Erythroblast (primary cell): ENCODE measurements around the gene IGF2BP3.

Source experiments
- GATA1 ChIP-seq: IDR thresholded peaks from 2 replicates; pipeline ENCODE4 v1.6.1; 2011; ENCODE audit warnings: low read depth, mild to moderate bottlenecking, control low read depth, low read length, moderate library complexity
- POLR2A ChIP-seq: IDR thresholded peaks from 2 replicates; pipeline ENCODE4 v1.6.1; 2011; ENCODE audit warnings: mild to moderate bottlenecking, low read length

DNA sequence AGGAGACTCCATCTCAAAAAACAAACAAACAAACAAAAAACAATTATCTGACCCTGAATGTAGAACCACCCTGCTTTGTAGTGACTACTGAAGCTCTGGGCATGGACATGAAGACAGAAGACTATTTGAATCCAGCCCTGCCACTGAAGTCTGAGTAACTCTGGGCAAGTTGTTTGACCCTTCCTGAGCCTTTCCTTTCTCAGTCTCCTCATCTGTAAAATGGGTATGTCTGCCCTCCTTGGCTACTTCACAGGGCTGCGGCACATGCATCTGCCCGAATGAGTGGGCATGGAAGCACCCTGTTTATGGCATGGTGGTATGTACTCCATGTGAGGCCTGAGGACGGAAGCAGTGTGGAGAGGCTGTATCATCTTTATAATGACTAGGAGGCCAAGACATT lies 193.3 kb downstream of the IGF2BP3 start:
- TF ChIP-seq POLR2A: no peak
- no peak for TF ChIP-seq GATA1
